ENCODE measurements around the gene ELMOD3.
"Not testable (repeated sequence)": the region's sequence is repeated elsewhere in the genome, so short reads cannot be mapped to it uniquely, and the experiment has no call there.

ELMOD3 gene

DNA sequence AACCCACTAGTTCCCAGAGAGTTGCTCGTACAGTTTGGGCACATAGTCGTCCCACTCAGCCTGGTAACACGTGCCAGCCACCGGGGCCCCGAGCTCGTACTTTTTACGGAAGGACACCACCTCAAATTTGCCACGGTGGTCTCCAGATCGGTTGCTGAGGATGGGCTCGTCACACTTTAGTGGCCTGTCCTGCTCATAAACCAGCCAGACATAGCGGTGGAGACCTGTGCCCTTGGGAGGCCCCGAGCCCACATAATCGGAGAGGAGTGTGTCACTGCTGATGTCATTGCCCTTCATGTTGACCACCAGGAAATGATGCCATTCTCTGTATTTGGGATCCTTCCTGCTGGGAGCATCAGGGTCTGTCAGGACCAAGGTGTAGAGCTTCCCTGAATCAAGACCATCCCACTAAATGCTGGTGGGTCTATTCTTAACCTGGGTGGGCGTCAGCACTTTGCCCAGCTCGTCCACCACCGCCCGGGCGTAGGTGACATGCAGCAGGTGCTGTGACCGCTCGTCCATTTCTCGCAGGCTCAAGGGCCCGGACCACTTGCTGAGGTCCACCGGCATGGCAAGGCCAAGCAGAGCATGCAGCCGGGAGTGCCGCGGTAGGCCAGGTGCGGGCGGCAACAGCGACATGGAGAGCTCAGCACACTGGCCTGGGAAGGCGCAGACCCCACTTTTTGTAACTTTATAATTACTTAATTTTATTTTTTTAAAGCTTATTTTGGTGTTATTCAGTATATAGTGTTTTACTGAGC, 13.1 kb upstream of the ELMOD3 start:
- intact Hi-C loops (cut with micrococcal nuclease) = loop anchor here (2.0 kb wide), 1 partner anchor 27 kb away; no protein-coding TSS in a partner anchor
- Mint-ChIP-seq H3K27me3 (peaks cover 7% of the 10 kb centered on the region), H3K27ac (peak overlapping the region; percentile 22), H3K9me3 (no peaks in the 10 kb centered on the region), H3K4me3 (no peak overlapping the region), H3K4me1 (ENCODE audit: low read depth) (no peaks in the 10 kb centered on the region), H3K36me3 (ENCODE audit: low read depth) (peaks cover 54% of the 10 kb centered on the region)

DNA sequence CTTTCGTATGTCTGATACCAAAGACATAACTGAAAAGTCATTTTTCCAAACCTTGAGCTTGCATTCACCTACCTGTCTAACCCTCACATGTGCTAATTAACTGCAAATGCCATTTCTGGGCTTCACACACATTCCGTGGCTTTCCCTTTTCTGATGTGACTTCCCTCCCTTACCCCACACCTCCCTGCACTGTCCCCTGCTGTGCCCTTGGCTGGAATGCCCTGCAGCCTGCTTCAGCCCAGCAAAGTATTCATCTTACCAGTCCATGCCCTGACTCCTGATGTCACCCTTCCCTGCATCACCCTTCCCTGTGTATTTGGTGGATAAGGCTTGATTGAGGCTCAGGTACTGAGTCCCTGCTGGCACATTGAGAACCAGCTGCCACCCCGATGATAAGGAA, 12.4 kb upstream of the ELMOD3 start:
- intact Hi-C loops (cut with micrococcal nuclease) = loop anchor here (2.0 kb wide), 1 partner anchor 27 kb away; no protein-coding TSS in a partner anchor
- H3K4me1 Mint-ChIP-seq (ENCODE audit: low read depth) = no peaks in the 10 kb centered on the region
- no peak overlapping the region for H3K27ac Mint-ChIP-seq
- H3K4me3 Mint-ChIP-seq = no peak overlapping the region
- no peaks in the 10 kb centered on the region for H3K9me3 Mint-ChIP-seq
- H3K27me3 Mint-ChIP-seq = peaks cover 7% of the 10 kb centered on the region
- peaks cover 61% of the 10 kb centered on the region for H3K36me3 Mint-ChIP-seq (ENCODE audit: low read depth)

DNA sequence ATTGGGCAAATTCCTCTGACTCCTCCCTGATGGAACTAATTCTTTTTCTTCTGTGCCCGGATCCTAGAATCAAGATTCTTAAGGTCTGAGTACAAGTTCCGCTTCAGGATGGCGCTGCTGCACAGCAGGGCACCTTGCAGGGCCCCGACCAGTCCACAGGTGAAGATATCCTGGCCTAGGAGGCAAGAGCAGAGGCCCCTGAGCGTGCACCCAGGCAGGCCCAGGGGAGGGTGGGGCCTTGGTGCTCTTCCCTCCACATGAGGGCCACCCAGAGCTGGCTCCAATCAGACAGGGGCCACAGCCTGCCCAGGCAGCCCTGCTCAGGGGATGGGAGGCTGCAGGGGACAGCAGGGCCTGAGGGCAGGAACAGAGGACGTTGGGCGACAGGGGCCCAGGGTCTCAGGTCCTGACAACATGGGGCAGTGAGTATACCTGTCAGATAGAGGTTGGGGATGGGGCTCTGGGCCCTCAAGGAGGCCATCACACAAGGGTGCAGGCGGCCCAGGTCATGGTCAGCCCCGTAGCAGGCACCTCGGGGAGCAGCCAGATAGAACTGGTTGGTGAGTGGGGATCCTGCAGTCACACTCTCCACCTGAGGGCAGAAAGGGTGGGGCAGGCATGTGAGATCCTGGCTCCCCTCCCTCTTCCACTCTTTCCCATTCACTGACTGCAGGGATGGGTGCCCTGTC, 11.2 kb upstream of the ELMOD3 start:
- H3K27ac Mint-ChIP-seq; H3K9me3 Mint-ChIP-seq; H3K4me1 Mint-ChIP-seq (ENCODE audit: low read depth); H3K27me3 Mint-ChIP-seq; H3K4me3 Mint-ChIP-seq: not testable (repeated sequence)
- peaks cover 73% of the 10 kb centered on the region for H3K36me3 Mint-ChIP-seq (ENCODE audit: low read depth)
- intact Hi-C loops (cut with micrococcal nuclease) = loop anchor here (2.0 kb wide), 1 partner anchor 29 kb away; no protein-coding TSS in a partner anchor

DNA sequence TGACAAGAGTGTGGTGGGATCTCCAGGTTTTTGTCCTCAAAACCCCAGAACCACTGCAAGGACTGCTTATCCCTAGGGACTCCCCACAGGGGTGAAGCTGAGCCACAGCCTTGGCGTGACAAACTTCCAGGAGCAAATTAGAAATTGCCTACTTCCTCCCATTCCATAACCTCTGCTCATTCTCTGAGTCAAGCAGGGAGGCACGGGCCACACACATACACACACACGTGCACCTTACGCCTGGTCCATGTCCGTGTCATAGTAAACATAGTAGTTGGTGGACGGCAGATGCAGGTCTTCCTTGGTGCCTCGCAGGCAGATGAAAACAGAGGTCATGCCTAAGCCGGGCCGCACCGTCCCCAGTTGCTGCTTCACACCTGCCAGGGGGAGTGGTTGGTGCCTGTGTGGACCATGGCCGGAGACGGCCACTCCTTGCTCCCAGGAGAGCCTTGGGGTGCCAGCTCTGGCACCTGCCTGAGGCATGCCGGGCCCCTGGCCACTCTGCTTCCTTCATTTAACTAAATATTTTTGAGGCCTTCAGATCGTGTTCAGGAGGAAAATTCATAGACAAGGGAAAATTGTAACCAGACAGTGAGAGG, 10.1 kb upstream of the ELMOD3 start:
- Mint-ChIP-seq H3K36me3 (ENCODE audit: low read depth) (peaks cover 84% of the 10 kb centered on the region), H3K4me3 (no peak overlapping the region), H3K27ac (no peak overlapping the region), H3K9me3 (no peaks in the 10 kb centered on the region), H3K4me1 (ENCODE audit: low read depth) (no peaks in the 10 kb centered on the region), H3K27me3 (peaks cover 5% of the 10 kb centered on the region)
- intact Hi-C loops (cut with micrococcal nuclease) = no loop called here

DNA sequence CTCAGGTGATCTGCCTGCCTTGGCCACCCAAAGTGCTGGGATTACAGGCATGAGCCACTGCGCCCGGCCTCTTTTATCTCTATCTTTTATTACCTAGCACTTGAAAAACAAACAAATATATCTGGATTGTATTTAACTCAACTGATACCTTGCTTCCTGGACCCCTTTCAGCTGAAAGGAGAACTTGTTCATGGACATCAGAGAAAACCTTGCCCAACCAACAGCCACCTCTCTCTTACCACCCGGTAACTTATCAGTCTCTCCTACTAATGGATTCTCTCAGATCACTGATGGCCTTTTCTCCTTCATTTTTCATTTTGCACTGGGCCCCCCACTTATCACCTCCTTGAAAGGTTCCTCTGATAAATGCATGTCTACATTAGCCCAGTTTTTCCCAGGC, 7.0 kb upstream of the ELMOD3 start:
- Mint-ChIP-seq H3K27me3 (no peaks in the 10 kb centered on the region), H3K27ac (no peak overlapping the region), H3K36me3 (ENCODE audit: low read depth) (peaks cover 90% of the 10 kb centered on the region), H3K4me3 (no peak overlapping the region), H3K4me1 (ENCODE audit: low read depth) (peaks cover 2% of the 10 kb centered on the region), H3K9me3 (no peaks in the 10 kb centered on the region)
- intact Hi-C loops (cut with micrococcal nuclease) = no loop called here

DNA sequence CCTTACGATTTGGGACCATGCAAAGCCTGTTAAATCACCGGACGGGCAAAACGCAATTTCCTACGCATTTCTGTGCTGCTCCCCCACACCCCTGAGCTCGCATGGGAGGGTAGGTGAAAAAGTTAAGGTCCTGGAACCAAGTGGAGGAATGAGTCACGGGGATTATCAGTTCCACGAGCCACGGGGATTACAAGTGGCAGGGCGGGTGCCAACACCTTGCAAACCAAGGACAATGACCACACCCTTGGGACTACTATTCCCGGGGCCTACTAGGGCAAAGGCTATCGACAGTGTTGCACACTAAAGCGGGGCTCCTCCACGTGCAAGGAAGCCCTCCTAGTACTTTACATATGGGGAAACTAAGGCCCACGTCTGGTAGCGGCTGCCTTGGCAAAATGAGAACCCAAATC, 688 bp upstream of the ELMOD3 start:
- no peaks in the 10 kb centered on the region for H3K9me3 Mint-ChIP-seq
- intact Hi-C loops (cut with micrococcal nuclease) = loop anchor here (1.0 kb wide), 1 partner anchor 26 kb away; no protein-coding TSS in a partner anchor
- H3K27ac Mint-ChIP-seq = peak overlapping the region; percentile 96
- H3K4me3 Mint-ChIP-seq = peak overlapping the region; percentile 98
- peaks cover 42% of the 10 kb centered on the region for H3K4me1 Mint-ChIP-seq (ENCODE audit: low read depth)
- H3K36me3 Mint-ChIP-seq (ENCODE audit: low read depth) = peaks cover 74% of the 10 kb centered on the region
- H3K27me3 Mint-ChIP-seq = no peaks in the 10 kb centered on the region

DNA sequence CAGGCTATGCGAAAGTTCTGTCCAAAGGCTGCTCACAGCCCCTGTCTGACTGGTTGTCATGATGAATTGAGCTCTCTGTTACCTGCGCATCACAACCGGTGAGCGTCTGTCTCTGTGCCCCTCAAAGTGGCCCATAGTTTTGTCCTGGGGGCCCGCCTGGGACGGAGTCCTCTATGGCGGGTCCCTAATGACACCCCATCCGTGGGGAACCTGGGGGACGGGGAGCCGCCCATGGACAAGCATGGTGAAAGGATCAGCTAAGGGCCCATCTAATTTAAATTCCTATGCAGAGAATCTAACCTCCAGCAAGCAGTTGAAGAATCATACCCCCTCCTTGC, 473 bp downstream of the ELMOD3 start:
- H3K4me1 Mint-ChIP-seq (ENCODE audit: low read depth) = peaks cover 42% of the 10 kb centered on the region
- H3K27me3 Mint-ChIP-seq = no peaks in the 10 kb centered on the region
- intact Hi-C loops (cut with micrococcal nuclease) = no loop called here
- peak overlapping the region; percentile 98 for H3K4me3 Mint-ChIP-seq
- H3K27ac Mint-ChIP-seq = peak overlapping the region; percentile 96
- H3K36me3 Mint-ChIP-seq (ENCODE audit: low read depth) = peaks cover 74% of the 10 kb centered on the region
- no peaks in the 10 kb centered on the region for H3K9me3 Mint-ChIP-seq

DNA sequence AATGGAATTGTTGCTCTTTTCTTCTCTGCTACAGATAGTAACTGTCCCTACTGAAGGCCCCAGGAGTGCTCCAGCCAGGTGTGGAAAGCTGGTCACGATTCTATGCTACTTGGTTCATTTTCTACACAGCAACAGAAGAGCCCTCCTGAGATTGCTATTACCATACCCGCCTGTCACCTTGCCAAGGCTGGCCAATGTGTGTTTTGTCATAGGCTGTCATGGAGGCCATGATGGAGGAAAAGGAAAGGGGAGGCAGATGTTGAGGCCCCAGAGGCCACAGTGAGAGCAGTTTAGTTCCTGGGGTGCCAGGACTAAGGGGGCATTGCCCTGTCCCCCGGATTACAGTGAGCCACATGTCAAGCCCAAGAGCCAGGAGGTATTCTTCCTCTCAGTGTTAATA, 952 bp downstream of the ELMOD3 start:
- H3K9me3 Mint-ChIP-seq = no peaks in the 10 kb centered on the region
- H3K4me1 Mint-ChIP-seq (ENCODE audit: low read depth) = peaks cover 42% of the 10 kb centered on the region
- H3K27ac Mint-ChIP-seq = peak overlapping the region; percentile 96
- peak overlapping the region; percentile 98 for H3K4me3 Mint-ChIP-seq
- intact Hi-C loops (cut with micrococcal nuclease) = no loop called here
- H3K27me3 Mint-ChIP-seq = no peaks in the 10 kb centered on the region
- H3K36me3 Mint-ChIP-seq (ENCODE audit: low read depth) = peaks cover 72% of the 10 kb centered on the region

DNA sequence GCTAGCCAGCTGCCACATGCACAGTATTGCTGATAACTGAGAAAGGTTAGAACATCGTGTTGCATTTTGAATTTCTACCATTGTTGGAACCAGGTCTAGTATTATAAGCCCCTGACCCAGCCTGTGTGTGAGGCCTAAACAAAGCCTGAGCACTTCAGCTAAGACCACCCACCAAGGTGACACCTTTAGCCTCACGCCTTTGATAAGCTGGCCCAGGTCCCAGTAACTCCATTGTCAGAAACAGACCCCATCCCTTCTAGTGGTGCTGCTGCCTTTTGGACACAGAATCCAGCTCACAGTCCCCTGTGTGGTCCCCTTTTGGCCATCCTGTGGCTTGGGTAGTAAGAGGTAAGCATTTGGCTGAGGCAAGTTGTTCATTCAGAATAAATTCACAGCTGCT, 1.6 kb downstream of the ELMOD3 start:
- intact Hi-C loops (cut with micrococcal nuclease) = no loop called here
- H3K27me3 Mint-ChIP-seq = no peaks in the 10 kb centered on the region
- peaks cover 70% of the 10 kb centered on the region for H3K36me3 Mint-ChIP-seq (ENCODE audit: low read depth)
- no peak overlapping the region for H3K4me3 Mint-ChIP-seq
- H3K9me3 Mint-ChIP-seq = no peaks in the 10 kb centered on the region
- no peak overlapping the region for H3K27ac Mint-ChIP-seq
- peaks cover 42% of the 10 kb centered on the region for H3K4me1 Mint-ChIP-seq (ENCODE audit: low read depth)

DNA sequence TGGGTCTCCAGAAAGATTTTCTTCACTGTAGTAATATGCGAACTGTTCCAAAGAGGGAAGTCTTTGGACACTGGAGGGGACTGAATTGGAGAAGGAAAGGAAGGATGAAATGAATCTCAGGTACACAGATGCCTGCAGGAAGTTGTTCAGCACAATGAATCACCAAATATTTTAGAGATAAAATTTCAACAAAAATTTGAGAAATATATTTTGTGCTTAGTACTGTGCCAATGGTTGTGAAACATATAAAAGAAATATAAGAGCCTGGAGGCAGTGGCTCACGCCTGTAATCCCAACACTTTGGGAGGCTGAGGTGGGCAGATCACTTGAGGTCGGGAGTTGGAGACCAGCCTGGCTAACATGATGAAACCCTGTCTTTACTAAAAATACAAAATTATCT, 3.2 kb downstream of the ELMOD3 start:
- Mint-ChIP-seq H3K9me3 (no peaks in the 10 kb centered on the region), H3K4me3 (no peak overlapping the region), H3K27me3 (no peaks in the 10 kb centered on the region), H3K4me1 (ENCODE audit: low read depth) (peaks cover 39% of the 10 kb centered on the region), H3K36me3 (ENCODE audit: low read depth) (peaks cover 81% of the 10 kb centered on the region), H3K27ac (no peak overlapping the region)
- intact Hi-C loops (cut with micrococcal nuclease) = no loop called here

DNA sequence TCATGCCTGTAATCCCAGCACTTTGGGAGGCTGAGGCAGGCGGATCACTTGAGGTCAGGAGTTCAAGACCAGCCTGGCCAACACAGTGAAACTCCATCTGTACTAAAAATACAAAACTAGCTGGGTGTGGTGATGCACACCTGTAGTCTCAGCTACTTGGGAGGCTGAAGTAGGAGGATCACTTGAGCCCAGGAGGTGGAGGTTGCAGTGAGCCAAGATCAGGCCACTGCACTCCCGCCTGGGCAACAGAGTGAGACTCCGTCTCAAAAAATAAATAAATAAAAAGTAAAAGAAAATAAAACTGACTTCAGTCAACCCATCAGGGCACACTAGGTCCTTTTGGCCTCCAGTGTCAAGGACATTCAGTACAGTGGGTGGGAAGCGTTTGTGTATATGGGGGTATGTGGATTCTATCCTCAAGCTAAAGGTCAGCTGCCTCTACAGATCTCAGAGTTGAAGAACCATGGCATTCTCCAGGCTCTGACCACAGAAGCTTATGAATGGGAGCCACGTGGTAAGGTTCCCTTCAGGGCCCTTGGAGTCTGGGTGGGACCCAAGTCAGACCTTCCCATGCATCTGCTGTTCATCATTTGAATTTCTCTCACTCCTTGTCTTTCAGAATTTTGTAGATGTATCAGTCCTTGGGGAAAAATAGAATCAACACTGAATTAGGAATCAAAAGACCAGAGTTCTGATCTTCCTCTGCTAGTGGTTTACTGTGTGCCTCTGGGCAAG, 8.3 kb downstream of the ELMOD3 start:
- intact Hi-C loops (cut with micrococcal nuclease); H3K4me3 Mint-ChIP-seq; H3K4me1 Mint-ChIP-seq (ENCODE audit: low read depth); H3K9me3 Mint-ChIP-seq; H3K27me3 Mint-ChIP-seq; H3K27ac Mint-ChIP-seq: not testable (repeated sequence)
- peaks cover 78% of the 10 kb centered on the region for H3K36me3 Mint-ChIP-seq (ENCODE audit: low read depth)

DNA sequence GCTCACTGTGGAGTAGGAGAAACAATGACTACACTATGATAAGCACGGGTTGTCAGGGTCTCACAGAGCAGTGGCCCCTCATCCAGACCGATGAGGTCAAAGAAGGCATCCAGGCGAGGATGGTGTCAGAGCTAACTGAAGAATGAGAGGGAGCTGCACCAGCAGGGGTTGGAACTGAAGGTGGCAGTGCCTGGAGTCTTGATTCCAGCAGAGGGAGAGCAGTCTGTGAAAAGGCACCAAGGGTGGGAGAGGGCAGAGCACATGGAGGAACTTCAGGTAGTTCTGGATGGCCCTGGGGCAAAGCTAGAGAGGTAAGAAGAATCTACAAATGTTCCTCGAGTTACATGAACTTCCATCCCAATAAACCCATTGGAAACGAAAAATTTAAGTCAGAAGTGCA, 12.6 kb downstream of the ELMOD3 start:
- H3K4me3 Mint-ChIP-seq = no peak overlapping the region
- peaks cover 72% of the 10 kb centered on the region for H3K36me3 Mint-ChIP-seq (ENCODE audit: low read depth)
- intact Hi-C loops (cut with micrococcal nuclease) = no loop called here
- H3K9me3 Mint-ChIP-seq = no peaks in the 10 kb centered on the region
- no peak overlapping the region for H3K27ac Mint-ChIP-seq
- no peaks in the 10 kb centered on the region for H3K27me3 Mint-ChIP-seq
- peaks cover 11% of the 10 kb centered on the region for H3K4me1 Mint-ChIP-seq (ENCODE audit: low read depth)

DNA sequence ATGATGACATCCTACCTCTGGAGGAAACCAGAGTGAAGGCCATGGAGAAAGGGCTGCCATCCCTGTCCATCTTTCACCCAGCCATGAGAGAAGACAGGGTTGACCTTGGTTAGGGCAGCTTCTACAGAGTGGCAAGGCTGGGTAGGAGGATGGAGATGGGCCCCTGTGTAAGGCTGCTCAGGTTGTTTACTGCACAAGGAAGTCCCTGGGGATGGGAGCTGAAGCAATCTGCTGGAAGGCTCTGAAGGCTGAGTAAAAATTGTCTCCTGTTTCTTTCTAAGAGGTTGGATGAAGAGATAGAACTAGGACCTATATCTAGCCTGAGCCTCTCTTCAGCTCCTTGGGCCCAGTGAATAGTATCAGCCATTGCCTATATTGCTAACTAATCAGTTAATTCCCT, 14.4 kb downstream of the ELMOD3 start:
- Mint-ChIP-seq H3K36me3 (ENCODE audit: low read depth) (peaks cover 68% of the 10 kb centered on the region), H3K27ac (no peak overlapping the region), H3K9me3 (no peaks in the 10 kb centered on the region), H3K27me3 (no peaks in the 10 kb centered on the region), H3K4me3 (no peak overlapping the region), H3K4me1 (ENCODE audit: low read depth) (peaks cover 11% of the 10 kb centered on the region)
- intact Hi-C loops (cut with micrococcal nuclease) = no loop called here

DNA sequence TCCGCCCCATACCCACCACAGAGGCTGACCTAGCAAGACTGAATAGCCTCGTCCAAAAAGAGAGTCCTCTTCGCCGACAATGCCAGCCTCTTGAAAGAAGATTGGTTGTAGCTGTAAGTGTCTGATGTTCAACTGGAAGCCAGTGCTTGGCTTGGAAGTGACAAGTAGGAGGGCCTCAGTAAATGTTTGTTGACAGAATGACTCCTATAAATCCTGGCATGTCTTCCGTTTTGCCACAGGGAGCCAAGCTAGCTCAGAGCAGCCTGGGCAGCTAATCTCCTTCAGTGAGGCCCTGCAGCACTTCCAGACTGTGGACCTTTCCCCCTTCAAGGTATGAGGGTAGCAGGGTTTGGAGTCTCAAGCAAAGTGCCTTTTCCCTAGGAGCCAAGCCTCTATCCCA, 14.9 kb downstream of the ELMOD3 start:
- Mint-ChIP-seq H3K9me3 (no peaks in the 10 kb centered on the region), H3K36me3 (ENCODE audit: low read depth) (peaks cover 71% of the 10 kb centered on the region), H3K27ac (no peak overlapping the region), H3K4me1 (ENCODE audit: low read depth) (peaks cover 11% of the 10 kb centered on the region), H3K4me3 (no peak overlapping the region), H3K27me3 (no peaks in the 10 kb centered on the region)
- intact Hi-C loops (cut with micrococcal nuclease) = no loop called here

Measured in dendritic cell treated with granulocyte-macrophage colony-stimulating factor and Interleukin-4, amounts not matched to agents 40 ng/mL and 50 ng/mL, for 4 days (primary cell).